ENCODE measurements around the gene TMEM266.

DNA sequence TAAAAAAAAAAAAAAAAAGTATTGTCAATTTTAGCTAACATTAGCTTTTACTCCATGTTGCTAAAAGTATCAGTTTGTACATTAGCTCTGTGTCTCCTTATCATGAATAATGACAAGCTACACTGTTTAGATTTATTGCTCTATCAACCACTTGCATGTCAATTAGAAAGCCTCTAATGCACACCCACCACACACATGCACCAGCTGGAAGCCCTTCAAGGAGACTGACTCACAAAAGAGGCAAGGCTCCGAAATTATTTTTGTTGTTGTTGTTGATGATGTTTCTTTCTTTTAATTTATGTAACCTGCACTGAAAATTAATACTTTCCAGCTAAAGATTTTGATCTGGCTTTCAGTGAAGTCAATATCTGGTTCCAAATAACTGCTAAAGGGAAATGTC, 180.0 kb downstream of the TMEM266 start:
- TF ChIP-seq, protein P1, sequence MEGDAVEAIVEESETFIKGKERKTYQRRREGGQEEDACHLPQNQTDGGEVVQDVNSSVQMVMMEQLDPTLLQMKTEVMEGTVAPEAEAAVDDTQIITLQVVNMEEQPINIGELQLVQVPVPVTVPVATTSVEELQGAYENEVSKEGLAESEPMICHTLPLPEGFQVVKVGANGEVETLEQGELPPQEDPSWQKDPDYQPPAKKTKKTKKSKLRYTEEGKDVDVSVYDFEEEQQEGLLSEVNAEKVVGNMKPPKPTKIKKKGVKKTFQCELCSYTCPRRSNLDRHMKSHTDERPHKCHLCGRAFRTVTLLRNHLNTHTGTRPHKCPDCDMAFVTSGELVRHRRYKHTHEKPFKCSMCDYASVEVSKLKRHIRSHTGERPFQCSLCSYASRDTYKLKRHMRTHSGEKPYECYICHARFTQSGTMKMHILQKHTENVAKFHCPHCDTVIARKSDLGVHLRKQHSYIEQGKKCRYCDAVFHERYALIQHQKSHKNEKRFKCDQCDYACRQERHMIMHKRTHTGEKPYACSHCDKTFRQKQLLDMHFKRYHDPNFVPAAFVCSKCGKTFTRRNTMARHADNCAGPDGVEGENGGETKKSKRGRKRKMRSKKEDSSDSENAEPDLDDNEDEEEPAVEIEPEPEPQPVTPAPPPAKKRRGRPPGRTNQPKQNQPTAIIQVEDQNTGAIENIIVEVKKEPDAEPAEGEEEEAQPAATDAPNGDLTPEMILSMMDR (IDR thresholded peaks at IDR 0.05) = no peak
- TF ChIP-seq POLR2A (IDR thresholded peaks at IDR 0.05) = no peak

All from lower leg skin (tissue), 3 donors.